GM21528 (cell line): ENCODE measurements around the gene CUL7.
A peak's percentile ranks its signal among the peaks of the same experiment; 100 is the strongest.
"Not testable (repeated sequence)": the region's sequence is repeated elsewhere in the genome, so short reads cannot be mapped to it uniquely, and the experiment has no call there.

ENCODE experiments used
- ATAC-seq: cut with Tn5 transposase; IDR thresholded peaks from one replicate; pipeline ENCODE4 v1.9.1; 2021; ENCODE audit warnings: mild to moderate bottlenecking, moderate library complexity; ENCODE audit not compliant: unreplicated experiment, low FRiP score

The CUL7 gene

GRCh38 chr6:43053545-43054205 is at the start of gene CUL7:
Gene CUL7 (minus strand): TSS chr6:43053851. CDS start chr6:43052788, 1,063 bp downstream.
- ATAC-seq, result peak; percentile 71

DNA sequence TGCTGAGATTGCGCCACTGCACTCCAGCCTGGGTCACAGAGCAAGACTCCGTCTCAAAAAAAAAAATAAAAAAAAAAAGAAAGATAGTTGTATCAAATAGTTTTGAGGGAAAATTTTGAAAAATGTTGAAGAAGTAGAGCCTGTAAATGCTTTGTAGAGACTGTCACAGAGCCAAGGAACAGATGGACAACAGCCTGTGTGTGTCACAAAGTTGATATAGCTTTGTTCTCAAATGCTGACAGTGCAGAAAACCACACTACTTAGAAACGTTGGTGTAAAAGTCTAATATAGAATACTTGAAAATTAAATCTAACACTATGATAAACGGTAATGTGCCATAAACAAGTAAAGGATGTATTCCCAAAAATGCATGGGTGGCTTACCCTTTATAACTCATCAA is 47.8 kb upstream of the CUL7 start:
- no peak for ATAC-seq

GRCh38 chr6:43097502-43097901 is 43.9 kb upstream of the CUL7 start:
- ATAC-seq, result no peak

GRCh38 chr6:43097098-43097489 is 43.4 kb upstream of the CUL7 start:
- ATAC-seq, result no peak

GRCh38 chr6:43096451-43097097 is 42.9 kb upstream of the CUL7 start:
- ATAC-seq, result no peak

GRCh38 chr6:43095939-43096338 is 42.3 kb upstream of the CUL7 start:
- ATAC-seq, result no peak

DNA sequence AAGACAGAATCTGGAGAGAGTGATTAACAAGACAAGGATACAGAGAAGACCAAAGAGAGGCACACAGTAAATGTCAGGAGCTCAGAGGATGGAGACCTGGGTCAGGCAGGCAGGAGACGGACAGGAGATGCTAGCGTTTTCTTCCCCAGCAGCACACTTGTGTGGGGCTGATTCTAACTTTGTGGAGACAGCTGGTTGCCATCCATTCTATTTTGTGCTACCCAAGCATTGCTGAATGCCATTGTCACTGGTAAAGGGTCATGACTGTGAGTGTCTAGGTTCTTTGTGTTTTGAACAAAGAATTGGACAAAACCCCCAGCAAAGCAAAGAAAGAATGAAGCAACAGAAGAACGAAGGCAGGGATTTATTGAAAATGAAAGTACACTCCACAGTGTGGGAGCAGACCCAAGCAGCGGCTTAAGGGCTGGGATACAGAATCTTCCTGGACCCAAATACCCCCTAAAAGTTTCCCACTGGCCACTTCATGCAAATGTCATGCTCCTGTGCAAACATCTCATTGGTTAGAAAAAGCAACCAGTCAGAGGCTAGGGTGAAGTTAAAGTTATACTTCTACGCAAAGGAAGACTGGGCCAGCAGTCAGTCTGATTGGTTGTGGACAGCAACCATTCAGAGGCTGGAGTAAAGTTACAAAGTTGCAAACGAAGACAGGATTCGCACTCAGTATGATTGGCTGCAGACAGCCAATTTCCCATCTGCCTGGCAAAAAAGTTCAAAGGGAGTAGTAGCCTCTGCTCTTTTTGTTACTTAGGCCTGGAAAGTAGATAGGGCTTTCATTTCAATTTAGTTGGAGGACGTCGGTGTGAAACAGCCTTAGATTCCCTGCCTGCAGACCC is 40.0 kb upstream of the CUL7 start:
- no peak for ATAC-seq

GRCh38 chr6:43092635-43093034 is 39.0 kb upstream of the CUL7 start:
- ATAC-seq, result no peak

DNA sequence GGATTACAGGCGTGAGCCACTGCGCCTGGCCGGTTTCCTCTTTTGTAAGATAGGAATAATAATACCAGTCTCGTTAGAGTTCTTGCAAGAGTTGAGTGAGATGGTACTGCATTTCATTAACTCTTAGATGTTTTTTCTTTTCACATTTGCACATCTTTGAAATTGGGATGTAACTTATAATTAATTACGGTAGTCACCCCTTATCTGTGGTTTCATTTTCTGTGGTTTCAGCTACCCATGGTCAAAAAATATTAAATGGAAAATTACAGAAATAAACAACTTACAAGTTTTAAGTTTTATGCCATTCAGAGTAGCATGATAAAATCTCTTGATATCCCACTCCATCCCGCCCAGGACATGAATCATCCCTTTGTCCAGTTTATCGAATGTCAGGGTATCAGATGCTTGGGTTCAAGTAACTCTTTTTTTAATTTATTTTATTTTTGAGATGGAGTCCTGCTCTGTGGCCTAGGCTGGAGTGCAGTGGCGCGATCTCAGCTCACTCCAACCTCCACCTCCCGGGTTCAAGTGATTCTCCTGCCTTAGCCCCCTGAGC is 37.9 kb upstream of the CUL7 start:
- no peak for ATAC-seq

GRCh38 chr6:43091020-43091419 is 37.4 kb upstream of the CUL7 start:
- no peak for ATAC-seq

DNA sequence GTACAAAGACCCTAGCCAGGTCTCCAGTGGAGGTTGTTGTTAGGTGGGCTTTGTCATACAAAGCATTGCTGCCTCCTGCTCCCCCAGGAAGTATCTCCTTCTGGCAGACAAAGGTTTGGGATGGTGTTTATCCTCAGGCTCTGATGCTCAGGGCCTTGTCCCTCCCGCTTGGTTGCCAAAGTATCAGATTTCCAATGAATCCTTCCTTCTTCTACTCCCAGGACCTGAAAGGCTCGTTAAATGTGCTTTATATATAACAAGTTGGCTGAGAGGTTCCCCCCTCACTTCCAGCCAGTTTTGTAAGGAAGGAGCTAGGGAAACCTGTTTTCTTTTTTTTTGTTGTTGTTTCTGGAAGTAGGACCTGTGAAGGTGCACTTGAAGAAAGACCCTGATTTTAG is 36.9 kb upstream of the CUL7 start:
- ATAC-seq, result no peak

DNA sequence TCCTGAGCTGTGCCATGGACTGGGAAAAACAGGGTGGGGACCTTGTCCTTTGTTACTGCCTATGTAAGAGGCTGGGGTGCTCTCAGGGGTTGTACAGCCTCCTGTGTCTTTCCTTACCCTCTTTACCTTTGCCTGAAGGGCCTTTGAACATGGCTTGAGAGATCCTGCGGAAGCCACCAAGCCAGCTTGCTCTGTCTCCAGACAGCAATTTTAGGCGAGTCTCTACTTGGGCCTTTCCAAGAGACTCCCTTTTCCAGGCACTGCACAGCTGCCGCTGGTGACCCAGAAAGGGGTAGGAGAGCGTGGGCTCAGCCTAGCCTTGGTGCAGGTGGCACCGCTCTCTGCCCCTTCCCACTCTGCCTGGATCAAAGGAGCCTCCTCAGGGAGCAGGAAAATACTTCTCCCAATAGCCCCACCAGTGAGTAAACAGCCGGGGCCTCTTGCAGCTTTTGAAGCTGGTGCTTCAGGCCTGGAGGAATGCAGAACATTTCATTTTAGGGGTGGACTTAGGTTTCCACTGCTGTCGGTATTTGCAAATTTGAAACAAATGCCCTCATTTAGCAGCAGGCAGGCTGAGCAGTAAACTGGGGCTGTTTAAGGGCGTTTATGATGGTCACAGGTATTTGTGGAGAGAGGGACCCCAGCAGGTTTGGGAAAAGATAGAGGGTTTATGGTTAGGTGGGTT is 36.4 kb upstream of the CUL7 start:
- ATAC-seq, result no peak

GRCh38 chr6:43089467-43089866 is 35.8 kb upstream of the CUL7 start:
- ATAC-seq, result no peak

- ATAC-seq, result no peak
Measured at GRCh38 chr6:43088654-43089056, 35.0 kb upstream of the CUL7 start.

DNA sequence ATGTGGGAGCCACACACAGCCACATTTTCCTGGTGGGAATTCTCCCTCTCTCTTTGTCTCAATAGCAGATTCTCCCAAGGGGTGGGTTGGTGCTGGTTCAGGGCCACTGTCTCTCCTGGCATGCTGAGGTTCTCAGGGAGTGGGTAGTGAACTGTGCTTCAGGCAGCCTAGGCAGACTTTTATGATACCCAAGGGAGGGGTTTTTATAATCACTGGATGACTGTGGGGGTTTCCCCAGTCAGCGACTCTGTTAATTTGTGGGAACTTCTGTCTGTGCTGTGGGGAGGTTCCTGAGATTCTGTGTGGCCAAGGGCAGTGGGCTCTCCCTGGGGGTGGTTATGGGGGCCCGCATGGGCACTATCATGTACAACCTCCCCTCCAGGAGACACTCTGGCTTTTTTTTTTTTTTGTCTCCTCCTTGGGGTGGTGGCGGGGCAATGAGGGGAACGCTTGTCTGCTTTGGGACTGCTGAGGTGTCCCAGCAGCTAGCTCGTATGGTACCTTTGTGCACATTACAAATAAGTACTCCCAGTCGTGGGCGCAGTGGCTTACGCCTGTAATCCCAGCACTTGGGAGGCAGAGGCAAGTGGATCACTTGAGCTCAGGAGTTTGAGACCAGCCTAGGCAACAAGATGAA is 32.5 kb upstream of the CUL7 start:
- ATAC-seq, result no peak

DNA sequence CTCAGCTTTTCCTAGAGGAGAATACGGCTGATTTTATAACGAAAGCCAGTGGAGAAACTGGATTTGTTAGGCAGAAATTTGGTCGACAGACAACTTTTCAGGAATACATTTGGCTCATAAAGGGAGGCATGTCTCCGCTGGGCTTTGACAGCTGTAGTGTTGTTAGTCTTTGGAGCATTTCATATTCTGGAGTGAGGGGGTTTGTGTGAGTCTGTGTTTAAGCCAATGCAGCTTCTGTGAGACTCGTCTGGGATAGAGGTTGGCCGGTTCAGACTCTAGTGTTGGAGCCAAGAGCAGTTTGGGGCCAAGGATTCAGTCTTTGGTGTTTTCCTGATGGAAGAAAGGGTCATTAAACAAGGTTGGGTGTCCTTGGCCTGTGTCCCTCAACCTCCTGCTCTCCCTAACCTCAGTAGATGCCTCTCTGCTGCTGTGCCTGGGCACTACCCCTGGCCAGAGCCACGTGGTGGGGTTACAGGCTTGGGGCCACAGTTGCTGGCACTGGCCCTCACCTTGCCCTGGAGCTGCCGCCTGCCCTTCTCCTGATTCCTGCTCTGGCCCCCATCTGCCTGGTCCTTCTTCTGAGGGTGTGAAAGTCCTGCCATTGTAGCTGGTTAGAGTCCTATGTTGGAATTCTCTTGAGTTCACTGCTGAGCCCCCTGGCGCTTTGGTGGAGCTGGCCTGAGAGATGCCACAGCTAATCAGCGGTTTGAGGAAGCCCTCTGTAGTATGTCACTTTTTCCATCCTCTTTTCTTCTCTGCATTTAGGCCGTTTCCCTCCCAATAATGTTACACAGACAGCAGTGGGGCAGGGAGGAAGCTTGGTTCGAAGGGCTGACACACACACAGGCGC is 29.4 kb upstream of the CUL7 start:
- ATAC-seq, result no peak

DNA sequence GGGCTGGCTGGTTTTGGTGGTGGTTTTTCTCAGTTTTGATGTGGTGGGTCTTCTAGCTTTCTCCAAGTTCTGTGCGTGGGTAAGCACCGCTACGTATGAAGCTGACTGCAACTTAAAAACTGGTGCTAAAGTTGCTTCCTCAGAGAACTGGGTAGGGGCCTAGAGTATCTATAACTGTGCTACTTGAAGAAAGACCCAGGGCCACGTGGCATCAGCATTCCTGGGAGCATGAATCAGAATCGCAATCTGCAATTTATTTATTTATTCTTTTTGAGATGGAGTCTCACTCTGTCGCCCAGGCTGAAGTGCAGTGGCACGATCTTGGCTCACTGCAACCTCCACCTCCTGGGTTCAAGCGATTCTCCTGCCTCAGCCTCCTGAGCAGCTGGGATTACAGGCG is 28.3 kb upstream of the CUL7 start:
- ATAC-seq, result not testable (repeated sequence)

- ATAC-seq, result no peak
Measured at GRCh38 chr6:43081043-43081442, 27.4 kb upstream of the CUL7 start.

- no peak for ATAC-seq
Measured at GRCh38 chr6:43078691-43079090, 25.0 kb upstream of the CUL7 start.
